HCT116 (cell line): ENCODE results near the gene SLC25A33. TPM values are rescaled to one million over a fixed set of nuclear protein-coding genes. Genes with fewer than 3 reads are reported as not detected.

Experiments used
- ATAC-seq: fragments of 200-7000 bp; cut with Tn5 transposase; 2 replicates; pipeline ENCODE4 v1.9.1; 2020; ENCODE audit warnings: mild to moderate bottlenecking, moderate library complexity
- BruUV-seq: library from RNA; stranded (reverse); fragments of 400-500 nt; replicated peaks from 2 replicates; lab custom pipeline; 2021; lab: Mats Ljungman, UMichigan
- CTCF ChIA-PET: fragments of 300-600 bp; sonication (Branson Sonifier 250); formaldehyde crosslinking; loops from one replicate; lab custom pipeline; 2021; ENCODE audit warnings: antibody characterized with exemption; lab: Charles Lee
- POLR2A ChIA-PET: fragments of 300-600, 350-600 bp; sonication (Branson Sonifier 250); formaldehyde crosslinking; loops from one replicate; lab custom pipeline; 2021; ENCODE audit warnings: antibody characterized with exemption; lab: Charles Lee
- RAD21 ChIA-PET, 2 experiments: fragments of 300-600 bp; sonication (Branson Sonifier 250); formaldehyde crosslinking; loops; one replicate each; lab custom pipeline; 2023; ENCODE audit warnings: low total read pairs in 2 of 2; ENCODE audit not compliant: uncharacterized antibody in 2 of 2, unreplicated experiment in 2 of 2, low non-redundant PET in 1 of 2; lab: Charles Lee
- DNase-seq: peaks from one replicate; pipeline ENCODE4 v3.0.0-alpha.2; 2010; ENCODE audit warnings: low read depth, low spot score
- H2AFZ ChIP-seq: fragments of 200-600 bp; shearing (Covaris generic), sonication (generic); 2 replicates; pipeline ENCODE4 v1.6.1; 2017; ENCODE audit warnings: low read depth, mixed run types, mixed read lengths, antibody characterized with exemption, low read length; ENCODE audit not compliant: poor library complexity, severe bottlenecking
- H3K27ac ChIP-seq: 2 replicates; pipeline ENCODE4 v1.5.1; 2012; ENCODE audit warnings: low read depth, low read length
- H3K27me3 ChIP-seq: fragments of 200-600 bp; sonication (generic); 2 replicates; pipeline ENCODE4 v1.6.1; 2016; ENCODE audit warnings: mixed run types, low read length, mixed read lengths; ENCODE audit not compliant: insufficient read depth
- H3K36me3 ChIP-seq, 2 experiments: fragments of 200-500 bp in 1 of 2; fragments of 200-600 bp in 1 of 2; sonication (Bioruptor generic) in 1 of 2; sonication (generic) in 1 of 2; 2 replicates each; pipeline versions ENCODE4 v1.5.1 to v1.6.1; 2014 to 2016; ENCODE audit warnings: low read length in 2 of 2, inconsistent platforms in 1 of 2, mixed read lengths in 1 of 2, mixed run types in 1 of 2; ENCODE audit not compliant: insufficient read depth in 2 of 2, control insufficient read depth in 1 of 2
- H3K4me1 ChIP-seq, 2 experiments: fragments of 200-600 bp in 1 of 2; sonication (generic) in 1 of 2; 2 replicates each; pipeline versions ENCODE4 v1.5.1 to v1.6.1; 2012 to 2017; ENCODE audit warnings: low read length in 2 of 2, inconsistent platforms in 1 of 2, mild to moderate bottlenecking in 1 of 2, mixed read lengths in 1 of 2, mixed run types in 1 of 2, moderate library complexity in 1 of 2; ENCODE audit not compliant: insufficient read depth in 2 of 2, control insufficient read depth in 1 of 2
- H3K4me2 ChIP-seq: fragments of 200-600 bp; sonication (generic); 2 replicates; pipeline ENCODE4 v1.6.1; 2017; ENCODE audit warnings: mixed run types, low read length, mixed read lengths
- H3K4me3 ChIP-seq, 2 experiments: fragments of 200-600 bp in 1 of 2; sonication (generic) in 1 of 2; replicated peaks in 1 of 2; 2 replicates each; pipeline ENCODE4 v1.5.1; 2011 to 2016; ENCODE audit warnings: low read length in 2 of 2, control low read depth in 1 of 2, low read depth in 1 of 2, mild to moderate bottlenecking in 1 of 2, mixed read lengths in 1 of 2, mixed run types in 1 of 2
- H3K79me2 ChIP-seq: fragments of 200-600 bp; sonication (generic); 2 replicates; pipeline ENCODE4 v1.6.1; 2017; ENCODE audit warnings: mild to moderate bottlenecking, mixed run types, low read length, moderate library complexity, mixed read lengths; ENCODE audit not compliant: insufficient read depth
- H3K9ac ChIP-seq: fragments of 200-600 bp; sonication (generic); 2 replicates; pipeline ENCODE4 v1.6.1; 2016; ENCODE audit warnings: low read length, mixed read lengths
- H3K9me2 ChIP-seq: fragments of 200-600 bp; sonication (generic), shearing (Covaris generic); 2 replicates; pipeline ENCODE4 v1.6.1; 2017; ENCODE audit warnings: mixed run types, mild to moderate bottlenecking, moderate library complexity; ENCODE audit not compliant: insufficient read depth
- H3K9me3 ChIP-seq, 2 experiments: fragments of 200-500 bp in 1 of 2; fragments of 200-600 bp in 1 of 2; sonication (Bioruptor generic) in 1 of 2; sonication (generic) in 1 of 2; 2 replicates each; pipeline ENCODE4 v1.6.1; 2014 to 2017; ENCODE audit warnings: low read length in 2 of 2, mixed read lengths in 2 of 2, inconsistent platforms in 1 of 2, low read depth in 1 of 2, mild to moderate bottlenecking in 1 of 2, mixed run types in 1 of 2, moderate library complexity in 1 of 2; ENCODE audit not compliant: control insufficient read depth in 1 of 2, insufficient read depth in 1 of 2
- H4K20me1 ChIP-seq: fragments of 200-600 bp; sonication (generic), shearing (Covaris generic); 2 replicates; pipeline ENCODE4 v1.6.1; 2017; ENCODE audit warnings: mixed run types, mild to moderate bottlenecking, moderate library complexity; ENCODE audit not compliant: insufficient read depth
- EZH2phosphoT487 ChIP-seq: fragments of 200-600 bp; IDR thresholded peaks from 2 replicates; pipeline ENCODE4 v1.6.1; 2018; ENCODE audit warnings: antibody characterized with exemption, borderline replicate concordance
- FOSL1 ChIP-seq: IDR thresholded peaks from 2 replicates; pipeline ENCODE4 v1.6.1; 2012; ENCODE audit warnings: low read depth
- JUND ChIP-seq: IDR thresholded peaks from 2 replicates; pipeline ENCODE4 v1.6.1; 2012
- POLR2AphosphoS5 ChIP-seq: IDR thresholded peaks from 2 replicates; pipeline ENCODE4 v1.6.1; 2011; ENCODE audit warnings: mild to moderate bottlenecking, low read depth, low read length, moderate library complexity
- RAD21 ChIP-seq: IDR thresholded peaks from 2 replicates; pipeline ENCODE4 v1.6.1; 2012; ENCODE audit warnings: low read depth, mild to moderate bottlenecking
- TCF7L2 ChIP-seq: IDR thresholded peaks from 2 replicates; pipeline ENCODE4 v1.7.0; 2011; ENCODE audit warnings: borderline replicate concordance, inconsistent platforms; ENCODE audit not compliant: insufficient read depth, insufficient read length; ENCODE audit errors: extremely low read depth
- ZFX ChIP-seq: fragments of 450-650 bp; IDR thresholded peaks from 2 replicates; pipeline ENCODE4 v1.6.1; 2017
- intact Hi-C: fragments of 100-400 bp; cut with micrococcal nuclease; formaldehyde crosslinking; loops from 2 replicates; pipeline ENCODE4 v1.10.0; 2022
- total RNA-seq: library from RNA; stranded (reverse); gene quantifications from one replicate; pipeline ENCODE4 v1.2.1, GENCODE V29; 2021; ENCODE audit not compliant: unreplicated experiment
- TF ChIP-seq, protein P1 (sequence below): IDR thresholded peaks from 2 replicates; pipeline ENCODE4 v1.6.1; 2012; ENCODE audit warnings: low read depth
- TF ChIP-seq, protein P2 (sequence below): IDR thresholded peaks from 2 replicates; pipeline ENCODE4 v1.6.1; 2012
- TF ChIP-seq, protein P3 (sequence below): IDR thresholded peaks from 2 replicates; pipeline ENCODE4 v1.6.1; 2012
- TF ChIP-seq, protein P4 (sequence below), 3 experiments: fragments of 200-600 bp in 1 of 3; sonication (generic) in 1 of 3; IDR thresholded peaks in 2 of 3; conservative IDR thresholded peaks in 1 of 3; 2 replicates each; pipeline ENCODE4 v1.5.1; 2012 to 2017; ENCODE audit warnings: low read depth in 2 of 3, low read length in 2 of 3, antibody characterized with exemption in 1 of 3, borderline replicate concordance in 1 of 3, control low read depth in 1 of 3, mild to moderate bottlenecking in 1 of 3, mixed read lengths in 1 of 3, mixed run types in 1 of 3, moderate library complexity in 1 of 3; ENCODE audit not compliant: insufficient read depth in 1 of 3

Gene SLC25A33
- total RNA-seq, 1 experiment from 2014 or later: 9.8 TPM

DNA sequence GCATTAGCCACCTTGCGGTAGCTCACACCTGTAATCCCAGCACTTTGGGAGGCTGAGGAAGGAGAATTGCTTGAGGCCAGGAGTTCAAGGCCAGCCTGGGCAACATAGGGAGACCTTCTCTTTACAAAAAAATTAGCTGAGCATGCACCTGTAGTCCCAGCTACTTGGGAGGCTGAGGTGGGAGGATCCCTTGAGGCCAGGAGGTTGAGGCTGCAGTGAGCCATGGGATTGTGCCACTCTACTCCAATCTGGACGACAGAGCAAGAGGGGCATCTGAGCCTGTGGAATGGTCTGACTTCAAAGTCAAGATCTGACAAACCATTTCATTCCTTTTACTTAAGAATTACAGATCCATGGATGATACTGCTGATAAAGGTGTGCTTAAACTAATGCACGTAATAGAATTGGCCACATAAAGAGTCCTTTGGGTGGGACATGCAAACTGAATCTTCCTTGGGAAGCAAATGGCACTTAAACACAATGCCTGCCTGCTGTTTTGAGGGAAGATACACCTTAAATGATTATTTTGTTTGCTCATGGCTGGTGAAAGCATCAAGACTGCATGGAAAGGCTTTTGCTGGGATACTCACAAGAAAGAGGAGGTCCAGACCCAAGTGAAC is 47.0 kb downstream of the SLC25A33 start (continued):
- TF ChIP-seq, protein P1, sequence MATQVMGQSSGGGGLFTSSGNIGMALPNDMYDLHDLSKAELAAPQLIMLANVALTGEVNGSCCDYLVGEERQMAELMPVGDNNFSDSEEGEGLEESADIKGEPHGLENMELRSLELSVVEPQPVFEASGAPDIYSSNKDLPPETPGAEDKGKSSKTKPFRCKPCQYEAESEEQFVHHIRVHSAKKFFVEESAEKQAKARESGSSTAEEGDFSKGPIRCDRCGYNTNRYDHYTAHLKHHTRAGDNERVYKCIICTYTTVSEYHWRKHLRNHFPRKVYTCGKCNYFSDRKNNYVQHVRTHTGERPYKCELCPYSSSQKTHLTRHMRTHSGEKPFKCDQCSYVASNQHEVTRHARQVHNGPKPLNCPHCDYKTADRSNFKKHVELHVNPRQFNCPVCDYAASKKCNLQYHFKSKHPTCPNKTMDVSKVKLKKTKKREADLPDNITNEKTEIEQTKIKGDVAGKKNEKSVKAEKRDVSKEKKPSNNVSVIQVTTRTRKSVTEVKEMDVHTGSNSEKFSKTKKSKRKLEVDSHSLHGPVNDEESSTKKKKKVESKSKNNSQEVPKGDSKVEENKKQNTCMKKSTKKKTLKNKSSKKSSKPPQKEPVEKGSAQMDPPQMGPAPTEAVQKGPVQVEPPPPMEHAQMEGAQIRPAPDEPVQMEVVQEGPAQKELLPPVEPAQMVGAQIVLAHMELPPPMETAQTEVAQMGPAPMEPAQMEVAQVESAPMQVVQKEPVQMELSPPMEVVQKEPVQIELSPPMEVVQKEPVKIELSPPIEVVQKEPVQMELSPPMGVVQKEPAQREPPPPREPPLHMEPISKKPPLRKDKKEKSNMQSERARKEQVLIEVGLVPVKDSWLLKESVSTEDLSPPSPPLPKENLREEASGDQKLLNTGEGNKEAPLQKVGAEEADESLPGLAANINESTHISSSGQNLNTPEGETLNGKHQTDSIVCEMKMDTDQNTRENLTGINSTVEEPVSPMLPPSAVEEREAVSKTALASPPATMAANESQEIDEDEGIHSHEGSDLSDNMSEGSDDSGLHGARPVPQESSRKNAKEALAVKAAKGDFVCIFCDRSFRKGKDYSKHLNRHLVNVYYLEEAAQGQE: no peak
- TF ChIP-seq FOSL1 (no peak), RAD21 (no peak), ZFX (no peak), EZH2phosphoT487 (no peak)
- TF ChIP-seq, protein P2, sequence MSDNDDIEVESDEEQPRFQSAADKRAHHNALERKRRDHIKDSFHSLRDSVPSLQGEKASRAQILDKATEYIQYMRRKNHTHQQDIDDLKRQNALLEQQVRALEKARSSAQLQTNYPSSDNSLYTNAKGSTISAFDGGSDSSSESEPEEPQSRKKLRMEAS: no peak

DNA sequence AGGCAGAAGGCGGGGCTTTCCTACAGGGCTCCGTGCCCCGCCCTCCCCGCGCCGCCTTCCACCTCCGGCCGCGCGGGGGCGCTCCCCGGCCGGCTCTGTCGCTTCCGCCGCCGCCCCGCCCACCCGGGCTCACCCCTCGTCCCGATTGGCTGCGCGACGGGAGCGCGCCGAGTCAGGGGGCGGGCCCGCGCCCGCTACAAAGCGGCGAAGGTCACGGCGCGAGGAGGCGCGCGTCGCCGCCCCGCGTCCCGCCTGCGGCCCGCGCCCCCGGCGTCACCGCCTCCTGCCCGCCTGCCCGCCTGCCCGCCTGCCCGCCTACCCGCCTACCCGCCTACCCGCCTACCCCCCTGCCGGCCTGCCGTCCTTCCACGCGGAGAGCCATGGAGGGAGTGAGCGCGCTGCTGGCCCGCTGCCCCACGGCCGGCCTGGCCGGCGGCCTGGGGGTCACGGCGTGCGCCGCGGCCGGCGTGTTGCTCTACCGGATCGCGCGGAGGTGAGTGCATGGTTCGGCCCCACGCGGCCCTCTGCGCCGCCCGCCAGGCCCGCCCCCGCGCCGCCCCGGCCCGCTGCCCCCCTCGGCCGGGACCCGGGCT is 49.4 kb downstream of the SLC25A33 start, which contains the start of gene TMEM201:
Gene TMEM201 (plus strand): TSS at position 361 of the 593 bp plus-strand sequence. CDS start 20 bp downstream, at position 381.
- peak within 1 kb of the TSS; percentile 74 for H3K27ac ChIP-seq
- ATAC-seq: peak; percentile 89

More for the DNA sequence above, 49.4 kb downstream of the SLC25A33 start, which contains the start of gene TMEM201:
- ChIA-PET POLR2A (no interaction called here), CTCF (no interaction called here), RAD21 (interaction anchor here in 1 of 2 experiments (0.6 kb wide), 1 partner anchor 176 kb away, joined by 3 read pairs; no protein-coding TSS in a partner anchor)
- Histone ChIP-seq H4K20me1 (peaks cover 23% of the 10 kb centered on the region; the same call in 1 of the 2 replicates), H3K9ac (peak within 1 kb of the TSS; percentile 98), H3K4me2 (peak within 1 kb of the TSS; percentile 99), H3K4me3 (peak within 1 kb of the TSS; percentile 85 to 90), H3K79me2 (peaks cover 47% of the 10 kb centered on the region), H3K4me1 (peaks cover 13 to 28% of the 10 kb centered on the region in 2 experiments; a peak in 3 of 4 replicates), H3K9me3 (no peaks in the 10 kb centered on the region), H3K36me3 (no peaks in the 10 kb centered on the region), H2AFZ (no peak within 1 kb of the TSS), H3K27me3 (no peaks in the 10 kb centered on the region), H3K9me2 (no peaks in the 10 kb centered on the region)
- peak; percentile 76 for DNase-seq
- BruUV-seq: no TSS peak
- TF ChIP-seq, protein P3, sequence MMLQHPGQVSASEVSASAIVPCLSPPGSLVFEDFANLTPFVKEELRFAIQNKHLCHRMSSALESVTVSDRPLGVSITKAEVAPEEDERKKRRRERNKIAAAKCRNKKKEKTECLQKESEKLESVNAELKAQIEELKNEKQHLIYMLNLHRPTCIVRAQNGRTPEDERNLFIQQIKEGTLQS: no peak
- TF ChIP-seq POLR2AphosphoS5 (peak; percentile 65), FOSL1 (no peak), JUND (no peak), TCF7L2 (peak; percentile 80)
- TF ChIP-seq, protein P4, sequence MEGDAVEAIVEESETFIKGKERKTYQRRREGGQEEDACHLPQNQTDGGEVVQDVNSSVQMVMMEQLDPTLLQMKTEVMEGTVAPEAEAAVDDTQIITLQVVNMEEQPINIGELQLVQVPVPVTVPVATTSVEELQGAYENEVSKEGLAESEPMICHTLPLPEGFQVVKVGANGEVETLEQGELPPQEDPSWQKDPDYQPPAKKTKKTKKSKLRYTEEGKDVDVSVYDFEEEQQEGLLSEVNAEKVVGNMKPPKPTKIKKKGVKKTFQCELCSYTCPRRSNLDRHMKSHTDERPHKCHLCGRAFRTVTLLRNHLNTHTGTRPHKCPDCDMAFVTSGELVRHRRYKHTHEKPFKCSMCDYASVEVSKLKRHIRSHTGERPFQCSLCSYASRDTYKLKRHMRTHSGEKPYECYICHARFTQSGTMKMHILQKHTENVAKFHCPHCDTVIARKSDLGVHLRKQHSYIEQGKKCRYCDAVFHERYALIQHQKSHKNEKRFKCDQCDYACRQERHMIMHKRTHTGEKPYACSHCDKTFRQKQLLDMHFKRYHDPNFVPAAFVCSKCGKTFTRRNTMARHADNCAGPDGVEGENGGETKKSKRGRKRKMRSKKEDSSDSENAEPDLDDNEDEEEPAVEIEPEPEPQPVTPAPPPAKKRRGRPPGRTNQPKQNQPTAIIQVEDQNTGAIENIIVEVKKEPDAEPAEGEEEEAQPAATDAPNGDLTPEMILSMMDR (IDR thresholded peaks at IDR 0.05 in 2 of 3, conservative IDR thresholded peaks at IDR 0.05 in 1 of 3; ENCODE audit: borderline replicate concordance in 1 of 3, insufficient read depth in 1 of 3, low read depth in 2 of 3, low read length in 2 of 3): peak in 2 of 3 experiments; percentile 59 to 61; a peak in 4 of 6 replicates
- TF ChIP-seq, protein P2: peak; percentile 58
- intact Hi-C loops: no loop called here
